Measurements from ENCODE around the gene HOXC12. TPM values are rescaled to one million over a fixed set of nuclear protein-coding genes. Genes with fewer than 3 reads are reported as not detected.
A peak's percentile ranks its signal among the peaks of the same experiment; 100 is the strongest.

HOXC12 gene
- total RNA-seq, 4 donors from 2014 or later: not detected

GRCh38 chr12:53961025-53961761 is 6.5 kb downstream of the HOXC12 start:
- peak in 1 of 5 experiments; percentile 18 for TF ChIP-seq CTCF (IDR thresholded peaks at IDR 0.05 in 4 of 5, conservative IDR thresholded peaks at IDR 0.05 in 1 of 5)
- TF ChIP-seq POLR2A (IDR thresholded peaks at IDR 0.05): no peak
- in situ Hi-C loops (cut with MboI; ENCODE audit: low sequenced_read_pairs in 4 of 4): no loop called here
- peak overlapping the region in 1 of 4 donors; percentile 27 for H3K27ac ChIP-seq
- peaks cover 0 to 5% of the 10 kb centered on the region in 2 donors for H3K4me1 ChIP-seq
- no peaks in the 10 kb centered on the region for H3K9me3 ChIP-seq
- intact Hi-C loops (cut with DNase I; ENCODE audit: low total_unique reads): no loop called here
- ATAC-seq (peak in 1 of 2 donors; percentile 18), DNase-seq (no peak)
- H3K36me3 ChIP-seq: no peaks in the 10 kb centered on the region
- H3K4me3 ChIP-seq: peak overlapping the region; percentile 14 to 46 (median 22)
- peaks cover 93 to 99% (median 95%) of the 10 kb centered on the region in 3 donors for H3K27me3 ChIP-seq

DNA sequence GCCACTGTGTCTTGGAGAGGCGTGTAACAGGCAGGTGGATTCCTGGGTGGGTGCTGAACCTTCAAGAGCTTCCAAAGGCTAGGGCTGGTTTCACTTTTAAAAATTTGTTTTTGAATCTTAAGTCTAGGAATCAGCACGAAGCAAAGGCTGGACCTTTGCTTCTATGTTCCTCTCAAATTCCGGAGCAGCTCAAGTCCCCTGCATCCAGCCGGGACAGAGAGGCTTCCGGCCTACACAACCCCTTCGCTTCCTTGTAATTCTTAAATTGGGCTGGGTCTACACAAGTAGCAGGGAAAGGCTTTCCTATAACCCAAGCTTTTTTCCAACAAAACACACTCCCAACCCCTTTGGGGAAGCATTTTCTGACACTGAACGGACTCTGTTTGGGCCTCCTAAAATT is 8.3 kb downstream of the HOXC12 start:
- in situ Hi-C loops (cut with MboI; ENCODE audit: low sequenced_read_pairs in 4 of 4): no loop called here
- no peak for ATAC-seq
- intact Hi-C loops (cut with DNase I; ENCODE audit: low total_unique reads): no loop called here

GRCh38 chr12:53963434-53964314 is 9.0 kb downstream of the HOXC12 start:
- TF ChIP-seq POLR2A (IDR thresholded peaks at IDR 0.05): no peak
- no peak for TF ChIP-seq CTCF (IDR thresholded peaks at IDR 0.05 in 4 of 5, conservative IDR thresholded peaks at IDR 0.05 in 1 of 5)
- DNase-seq (no peak), ATAC-seq (no peak)

More for the DNA sequence above, 8.3 kb downstream of the HOXC12 start:
- H3K27ac ChIP-seq: peak overlapping the region in 3 of 4 donors; percentile 71 to 74 (median 71)
- no peaks in the 10 kb centered on the region for H3K36me3 ChIP-seq
- peaks cover 90 to 95% (median 93%) of the 10 kb centered on the region in 3 donors for H3K27me3 ChIP-seq
- peaks cover 0 to 5% of the 10 kb centered on the region in 2 donors for H3K4me1 ChIP-seq
- no peaks in the 10 kb centered on the region for H3K9me3 ChIP-seq
- no peak overlapping the region for H3K4me3 ChIP-seq
- no peak for DNase-seq
- TF ChIP-seq POLR2A (IDR thresholded peaks at IDR 0.05) (no peak), CTCF (IDR thresholded peaks at IDR 0.05 in 4 of 5, conservative IDR thresholded peaks at IDR 0.05 in 1 of 5) (no peak)

GRCh38 chr12:53964315-53964713 is 9.6 kb downstream of the HOXC12 start:
- Histone ChIP-seq H3K27me3 (peaks cover 84 to 99% (median 89%) of the 10 kb centered on the region in 3 donors), H3K4me3 (peak overlapping the region in 2 of 4 donors; percentile 1 to 17), H3K27ac (peak overlapping the region in 3 of 4 donors; percentile 71 to 74 (median 71)), H3K4me1 (peaks cover 0 to 5% of the 10 kb centered on the region in 2 donors), H3K36me3 (no peaks in the 10 kb centered on the region), H3K9me3 (no peaks in the 10 kb centered on the region)
- no peak for DNase-seq
- in situ Hi-C loops (cut with MboI; ENCODE audit: low sequenced_read_pairs in 4 of 4): no loop called here
- TF ChIP-seq POLR2A (IDR thresholded peaks at IDR 0.05): no peak
- no peak for TF ChIP-seq CTCF (IDR thresholded peaks at IDR 0.05 in 4 of 5, conservative IDR thresholded peaks at IDR 0.05 in 1 of 5)
- intact Hi-C loops (cut with DNase I; ENCODE audit: low total_unique reads): no loop called here
- no peak for ATAC-seq

More at GRCh38 chr12:53963434-53964314, 9.0 kb downstream of the HOXC12 start:
- Histone ChIP-seq H3K36me3 (no peaks in the 10 kb centered on the region), H3K9me3 (no peaks in the 10 kb centered on the region), H3K27ac (peak overlapping the region; percentile 22 to 74 (median 71)), H3K4me3 (peak overlapping the region in 2 of 4 donors; percentile 1 to 17), H3K27me3 (peaks cover 86 to 99% (median 90%) of the 10 kb centered on the region in 3 donors), H3K4me1 (peaks cover 0 to 5% of the 10 kb centered on the region in 2 donors)
- in situ Hi-C loops (cut with MboI; ENCODE audit: low sequenced_read_pairs in 4 of 4) (no loop called here), intact Hi-C loops (cut with DNase I; ENCODE audit: low total_unique reads) (no loop called here)

All from gastrocnemius medialis (tissue), 4 donors.